ENCODE measurements around the gene NOX4.
"Not testable (repeated sequence)": the region's sequence is repeated elsewhere in the genome, so short reads cannot be mapped to it uniquely, and the experiment has no call there.

Gene NOX4

GRCh38 chr11:89458716-89459115 is 32.5 kb downstream of the NOX4 start:
- DNase-seq (ENCODE audit: low spot score) = no peak

- no peak for DNase-seq (ENCODE audit: low spot score)
These were observed 34.0 kb downstream of the NOX4 start for GRCh38 chr11:89457190-89457589.

- DNase-seq (ENCODE audit: low spot score) = no peak
These were observed 34.5 kb downstream of the NOX4 start for GRCh38 chr11:89456681-89457080.

- no peak for DNase-seq (ENCODE audit: low spot score)
These were observed 38.4 kb downstream of the NOX4 start for GRCh38 chr11:89452780-89453179.

- DNase-seq (ENCODE audit: low spot score) = no peak
These were observed 43.3 kb downstream of the NOX4 start for GRCh38 chr11:89447845-89448244.

GRCh38 chr11:89443361-89444322 is 47.5 kb downstream of the NOX4 start:
- no peak for DNase-seq (ENCODE audit: low spot score)

GRCh38 chr11:89442801-89443200 is 48.4 kb downstream of the NOX4 start:
- DNase-seq (ENCODE audit: low spot score) = no peak

GRCh38 chr11:89441606-89442005 is 49.6 kb downstream of the NOX4 start:
- DNase-seq (ENCODE audit: low spot score) = no peak

GRCh38 chr11:89437317-89437716 is 53.9 kb downstream of the NOX4 start:
- no peak for DNase-seq (ENCODE audit: low spot score)

GRCh38 chr11:89436071-89436470 is 55.1 kb downstream of the NOX4 start:
- DNase-seq (ENCODE audit: low spot score) = no peak

GRCh38 chr11:89433278-89433677 is 57.9 kb downstream of the NOX4 start:
- no peak for DNase-seq (ENCODE audit: low spot score)

GRCh38 chr11:89432182-89432581 is 59.0 kb downstream of the NOX4 start:
- not testable (repeated sequence) for DNase-seq (ENCODE audit: low spot score)

GRCh38 chr11:89426501-89426900 is 64.7 kb downstream of the NOX4 start:
- not testable (repeated sequence) for DNase-seq (ENCODE audit: low spot score)

- no peak for DNase-seq (ENCODE audit: low spot score)
These were observed 69.5 kb downstream of the NOX4 start for GRCh38 chr11:89421718-89422117.

GRCh38 chr11:89420981-89421380 is 70.2 kb downstream of the NOX4 start:
- DNase-seq (ENCODE audit: low spot score) = no peak

- DNase-seq (ENCODE audit: low spot score) = no peak
These were observed 74.2 kb downstream of the NOX4 start for GRCh38 chr11:89416961-89417360.

GRCh38 chr11:89411112-89411511 is 80.1 kb downstream of the NOX4 start:
- DNase-seq (ENCODE audit: low spot score) = not testable (repeated sequence)

GRCh38 chr11:89410666-89411065 is 80.5 kb downstream of the NOX4 start:
- not testable (repeated sequence) for DNase-seq (ENCODE audit: low spot score)

- DNase-seq (ENCODE audit: low spot score) = not testable (repeated sequence)
These were observed 82.7 kb downstream of the NOX4 start for GRCh38 chr11:89408441-89408840.

- no peak for DNase-seq (ENCODE audit: low spot score)
These were observed 85.5 kb downstream of the NOX4 start for GRCh38 chr11:89405629-89406028.

- not testable (repeated sequence) for DNase-seq (ENCODE audit: low spot score)
These were observed 99.5 kb downstream of the NOX4 start for GRCh38 chr11:89391654-89392053.

- DNase-seq (ENCODE audit: low spot score) = not testable (repeated sequence)
These were observed 103.7 kb downstream of the NOX4 start for GRCh38 chr11:89387501-89387900.

GRCh38 chr11:89382986-89383385 is 108.2 kb downstream of the NOX4 start:
- DNase-seq (ENCODE audit: low spot score) = not testable (repeated sequence)

- peak; percentile 27 for DNase-seq (ENCODE audit: low spot score)
These were observed 110.1 kb downstream of the NOX4 start for GRCh38 chr11:89381094-89381493.
